H1 (cell line): ENCODE results near the gene ANKRD17. TPM values are rescaled to one million over a fixed set of nuclear protein-coding genes. Genes with fewer than 3 reads are reported as not detected.

Experiments used
- CTCF ChIA-PET: fragments of 300-600 bp; sonication (Branson Sonifier 250); formaldehyde crosslinking; loops from one replicate; lab custom pipeline; 2021; ENCODE audit not compliant: partially characterized antibody; lab: Charles Lee
- POLR2A ChIA-PET: fragments of 300-600 bp; sonication (Branson Sonifier 250); formaldehyde crosslinking; loops from one replicate; lab custom pipeline; 2021; ENCODE audit warnings: inconsistent platforms; ENCODE audit not compliant: partially characterized antibody; lab: Charles Lee
- DNase-seq, 2 experiments: peaks; one replicate each; pipeline versions ENCODE4 v3.0.0 to v3.0.0-alpha.2; 2010 to 2022; ENCODE audit warnings: low spot score in 2 of 2, low read depth in 1 of 2, mixed read lengths in 1 of 2
- FAIRE-seq: peaks from 2 replicates; lab custom pipeline; 2011; peaks lifted over from hg19 to GRCh38; lab: Jason Lieb, UNC
- H2AFZ ChIP-seq: 2 replicates; pipeline ENCODE4 v1.8.1; 2012; ENCODE audit warnings: low read length, inconsistent platforms
- H2AK5ac ChIP-seq: 2 replicates; pipeline ENCODE4 v1.6.1; 2013; ENCODE audit warnings: low read depth, low read length
- H2BK120ac ChIP-seq: replicated peaks from 2 replicates; pipeline ENCODE3; 2013; ENCODE audit warnings: low read depth, low read length, inconsistent platforms
- H2BK12ac ChIP-seq: 2 replicates; pipeline ENCODE4 v1.6.1; 2013; ENCODE audit warnings: low read depth, low read length
- H2BK15ac ChIP-seq: 2 replicates; pipeline ENCODE4 v1.6.1; 2013; ENCODE audit warnings: low read length
- H2BK20ac ChIP-seq: 2 replicates; pipeline ENCODE4 v1.6.1; 2013; ENCODE audit warnings: low read length
- H2BK5ac ChIP-seq: 2 replicates; pipeline ENCODE4 v1.6.1; 2013; ENCODE audit warnings: low read depth, low read length
- H3K14ac ChIP-seq: 2 replicates; pipeline ENCODE4 v1.6.1; 2013; ENCODE audit warnings: inconsistent platforms; ENCODE audit not compliant: insufficient read length
- H3K18ac ChIP-seq: 2 replicates; pipeline ENCODE4 v1.6.1; 2013; ENCODE audit warnings: low read length; ENCODE audit errors: extremely low read depth
- H3K23ac ChIP-seq: 2 replicates; pipeline ENCODE4 v1.6.1; 2013; ENCODE audit warnings: inconsistent platforms; ENCODE audit not compliant: insufficient read length
- H3K23me2 ChIP-seq: 2 replicates; pipeline ENCODE4 v1.6.1; 2013; ENCODE audit warnings: low read depth, low read length
- H3K27ac ChIP-seq: 2 replicates; pipeline ENCODE4 v1.6.1; 2011; ENCODE audit warnings: low read depth, low read length, inconsistent platforms
- H3K27me3 ChIP-seq, 4 experiments: replicated peaks in 1 of 4; 1 replicate in 1 of 4; 2 replicates in 3 of 4; pipeline versions ENCODE4 v1.6.1 to v1.8.1; 2011 to 2013; ENCODE audit warnings: low read length in 3 of 4, mild to moderate bottlenecking in 3 of 4, inconsistent platforms in 2 of 4, mixed read lengths in 2 of 4, moderate library complexity in 1 of 4; ENCODE audit not compliant: control insufficient read depth in 3 of 4, insufficient read depth in 3 of 4; ENCODE audit errors: extremely low read depth in 1 of 4
- H3K36me3 ChIP-seq, 4 experiments: 2 replicates each; pipeline versions ENCODE4 v1.6.1 to v1.8.1; 2011 to 2013; ENCODE audit warnings: mild to moderate bottlenecking in 4 of 4, low read length in 3 of 4, moderate library complexity in 2 of 4, control low read depth in 1 of 4, inconsistent platforms in 1 of 4; ENCODE audit not compliant: insufficient read depth in 4 of 4, control insufficient read depth in 2 of 4
- H3K4ac ChIP-seq: replicated peaks from 2 replicates; pipeline ENCODE3; 2013; ENCODE audit warnings: low read length, low read depth, mixed read lengths, inconsistent platforms; ENCODE audit not compliant: insufficient read length
- H3K4me1 ChIP-seq, 4 experiments: replicated peaks in 1 of 4; 1 replicate in 1 of 4; 2 replicates in 3 of 4; pipeline versions ENCODE4 v1.6.1 to v1.8.1; 2011 to 2013; ENCODE audit warnings: low read length in 3 of 4, inconsistent platforms in 2 of 4, mixed read lengths in 1 of 4; ENCODE audit not compliant: insufficient read depth in 4 of 4, control insufficient read depth in 3 of 4
- H3K4me2 ChIP-seq, 2 experiments: 2 replicates each; pipeline versions ENCODE4 v1.6.1 to v1.8.1; 2011 to 2013; ENCODE audit warnings: low read depth in 2 of 2, low read length in 2 of 2, control low read depth in 1 of 2, inconsistent platforms in 1 of 2, mild to moderate bottlenecking in 1 of 2; ENCODE audit not compliant: insufficient read depth in 1 of 2
- H3K4me3 ChIP-seq, 4 experiments: fragments of 200-600, 300-600 bp in 1 of 4; sonication (generic), shearing (Covaris generic), sonication (Bioruptor Twin) in 1 of 4; 2 replicates each; pipeline versions ENCODE4 v1.5.1 to v1.8.1; 2011 to 2016; ENCODE audit warnings: low read length in 4 of 4, low read depth in 3 of 4, control low read depth in 2 of 4, inconsistent platforms in 2 of 4, mild to moderate bottlenecking in 2 of 4, mixed read lengths in 1 of 4, moderate library complexity in 1 of 4; ENCODE audit not compliant: insufficient read depth in 2 of 4; ENCODE audit errors: extremely low read depth in 1 of 4
- H3K56ac ChIP-seq: replicated peaks from 2 replicates; pipeline ENCODE3; 2013; ENCODE audit warnings: low read depth, mild to moderate bottlenecking, mixed read lengths, low read length, inconsistent platforms; ENCODE audit not compliant: insufficient read length
- H3K79me1 ChIP-seq: 2 replicates; pipeline ENCODE4 v1.6.1; 2013; ENCODE audit warnings: low read depth, low read length, control low read depth
- H3K79me2 ChIP-seq, 2 experiments: 2 replicates each; pipeline versions ENCODE4 v1.6.1 to v1.8.1; 2012 to 2013; ENCODE audit warnings: low read length in 2 of 2, mild to moderate bottlenecking in 2 of 2, inconsistent platforms in 1 of 2; ENCODE audit not compliant: insufficient read depth in 2 of 2, control insufficient read depth in 1 of 2
- H3K9ac ChIP-seq, 4 experiments: replicated peaks in 1 of 4; 1 replicate in 1 of 4; 2 replicates in 3 of 4; pipeline versions ENCODE4 v1.6.1 to v1.8.1; 2011 to 2013; ENCODE audit warnings: low read depth in 3 of 4, low read length in 3 of 4, control low read depth in 2 of 4, mild to moderate bottlenecking in 2 of 4, moderate library complexity in 2 of 4, inconsistent platforms in 1 of 4; ENCODE audit errors: extremely low read depth in 1 of 4
- H3K9me3 ChIP-seq, 2 experiments: 2 replicates each; pipeline versions ENCODE4 v1.6.1 to v1.8.1; 2012 to 2013; ENCODE audit warnings: mild to moderate bottlenecking in 2 of 2, moderate library complexity in 2 of 2, control low read depth in 1 of 2, inconsistent platforms in 1 of 2, low read depth in 1 of 2, low read length in 1 of 2, mixed read lengths in 1 of 2; ENCODE audit not compliant: insufficient read depth in 2 of 2
- H4K20me1 ChIP-seq, 2 experiments: replicated peaks in 1 of 2; 2 replicates each; pipeline versions ENCODE3 to v1.8.1; 2011 to 2013; ENCODE audit warnings: inconsistent platforms in 2 of 2, low read length in 2 of 2, mild to moderate bottlenecking in 1 of 2; ENCODE audit not compliant: insufficient read depth in 2 of 2, control insufficient read depth in 1 of 2
- H4K5ac ChIP-seq: 2 replicates; pipeline ENCODE4 v1.6.1; 2013; ENCODE audit warnings: low read length, low read depth, mixed read lengths, inconsistent platforms; ENCODE audit not compliant: insufficient read length
- H4K8ac ChIP-seq: 2 replicates; pipeline ENCODE4 v1.8.0; 2013; ENCODE audit warnings: mild to moderate bottlenecking, moderate library complexity, low read length, inconsistent platforms; ENCODE audit not compliant: insufficient read depth; ENCODE audit errors: extremely low read depth
- H4K91ac ChIP-seq: replicated peaks from 2 replicates; pipeline ENCODE3; 2013; ENCODE audit warnings: low read length, mixed read lengths, inconsistent platforms; ENCODE audit not compliant: insufficient read length
- CEBPB ChIP-seq: IDR thresholded peaks from 2 replicates; pipeline ENCODE4 v1.6.1; 2012; ENCODE audit warnings: low read depth, low read length
- CREB1 ChIP-seq: IDR thresholded peaks from 2 replicates; pipeline ENCODE4 v1.6.1; 2012; ENCODE audit warnings: inconsistent platforms
- FOSL1 ChIP-seq: IDR thresholded peaks from 2 replicates; pipeline ENCODE4 v1.6.1; 2011; ENCODE audit warnings: mild to moderate bottlenecking, low read depth, low read length, moderate library complexity; ENCODE audit not compliant: insufficient read depth
- HDAC6 ChIP-seq: IDR thresholded peaks from one replicate; pipeline ENCODE4 v1.7.1; 2012; ENCODE audit warnings: low read depth, mild to moderate bottlenecking, inconsistent platforms, low read length, moderate library complexity
- KDM4A ChIP-seq: IDR thresholded peaks from one replicate; pipeline ENCODE4 v1.7.1; 2012; ENCODE audit warnings: low read depth, mild to moderate bottlenecking, moderate library complexity, low read length, inconsistent platforms; ENCODE audit not compliant: severe bottlenecking
- KDM5A ChIP-seq: fragments of 200-600 bp; IDR thresholded peaks from 2 replicates; pipeline ENCODE4 v1.7.1; 2012; ENCODE audit warnings: mild to moderate bottlenecking, low read length, inconsistent platforms, mixed read lengths
- RAD21 ChIP-seq, 2 experiments: IDR thresholded peaks in 1 of 2; conservative IDR thresholded peaks in 1 of 2; 2 replicates each; pipeline ENCODE4 v1.6.1; 2011; ENCODE audit warnings: low read depth in 2 of 2, low read length in 2 of 2, improper control_type of control experiment in 1 of 2, inconsistent platforms in 1 of 2, mild to moderate bottlenecking in 1 of 2, moderate library complexity in 1 of 2
- RBBP5 ChIP-seq: IDR thresholded peaks from 2 replicates; pipeline ENCODE4 v1.7.1; 2012; ENCODE audit warnings: low read depth, mild to moderate bottlenecking, inconsistent platforms, low read length, moderate library complexity, borderline replicate concordance
- RXRA ChIP-seq: IDR thresholded peaks from 2 replicates; pipeline ENCODE4 v1.6.1; 2011; ENCODE audit warnings: low read depth, mild to moderate bottlenecking, low read length, moderate library complexity; ENCODE audit not compliant: insufficient read depth
- SAP30 ChIP-seq: fragments of 300-600 bp; sonication (generic); IDR thresholded peaks from 2 replicates; pipeline ENCODE4 v1.7.1; 2012; ENCODE audit warnings: low read length, moderate library complexity, mild to moderate bottlenecking, inconsistent platforms; ENCODE audit not compliant: insufficient read depth, insufficient replicate concordance
- SIRT6 ChIP-seq: IDR thresholded peaks from one replicate; pipeline ENCODE4 v1.7.1; 2012; ENCODE audit warnings: low read length, inconsistent platforms
- SP2 ChIP-seq: IDR thresholded peaks from 2 replicates; pipeline ENCODE4 v1.6.1; 2012; ENCODE audit warnings: mild to moderate bottlenecking, low read length, inconsistent platforms
- SUZ12 ChIP-seq: fragments of 200-600 bp; sonication (generic); IDR thresholded peaks from 2 replicates; pipeline ENCODE4 v1.6.1; 2012; ENCODE audit warnings: mild to moderate bottlenecking, inconsistent platforms, low read length, moderate library complexity, mixed read lengths
- TEAD4 ChIP-seq: IDR thresholded peaks from 2 replicates; pipeline ENCODE4 v1.6.1; 2012; ENCODE audit warnings: low read depth, low read length, inconsistent platforms, mixed read lengths
- WGBS, 2 experiments: shearing (Covaris generic) in 1 of 2; methylation state at CpG; one replicate each; pipeline versions ENCODE4 v1.1.6 to v1.1.7; 2013 to 2015; ENCODE audit warnings: low lambda C conversion rate in 2 of 2, mixed read lengths in 2 of 2, inconsistent platforms in 1 of 2, low coverage in 1 of 2, missing lambda C conversion rate in 1 of 2; ENCODE audit not compliant: insufficient replicate concordance in 2 of 2, insufficient coverage in 1 of 2, insufficient read length in 1 of 2; ENCODE audit errors: extremely low coverage in 1 of 2, missing lambda C conversion rate in 1 of 2; 5-methylcytosine and 5-hydroxymethylcytosine counted together
- polyA plus RNA-seq, 7 experiments: library from polyadenylated mRNA; depleted of rRNA in 3 of 7; stranded (reverse) in 5 of 7; unstranded in 2 of 7; fragments of >200 nt in 5 of 7; fragments of 200-250 nt in 2 of 7; gene quantifications; 1 replicate in 5 of 7; 2 replicates in 1 of 7; 4 replicates in 1 of 7; pipeline versions ENCODE4 v1.2.1 to v1.2.3, GENCODE V29; 2011 to 2013; ENCODE audit warnings: missing spikeins in 2 of 7, mixed read lengths in 2 of 7
- total RNA-seq: library from RNA; stranded (reverse); fragmentation: NEBNext Ultra II Directional; extraction: Animal tissue kit (Norgen Biotek cat#: 25700); gene quantifications from 2 replicates; pipeline ENCODE4 v1.2.1, GENCODE V29; 2021
- TF ChIP-seq, protein P1 (sequence below): IDR thresholded peaks from 2 replicates; pipeline ENCODE4 v1.6.1; 2011; ENCODE audit warnings: low read depth, mild to moderate bottlenecking, low read length; ENCODE audit not compliant: insufficient read depth

Gene ANKRD17
- total and polyA plus RNA-seq, 2 of the 8 experiments (the other 6 are each of a cell fraction or from before 2014, with no cell fraction given), result 42.4 to 93.7 TPM

GRCh38 chr4:73098016-73098415 is 160.6 kb downstream of the ANKRD17 start:
- no peaks in the 10 kb centered on the region for H3K27me3 ChIP-seq
- H4K5ac ChIP-seq, result no peak overlapping the region
- H4K20me1 ChIP-seq, result peaks cover 0 to 5% of the 10 kb centered on the region in 2 experiments
- no peak overlapping the region for H4K8ac ChIP-seq
- no peak overlapping the region for H2BK5ac ChIP-seq
- no peak overlapping the region for H3K27ac ChIP-seq
- no peak overlapping the region for H3K14ac ChIP-seq
- 94% methylated on average over 4 of the region's 4 CpGs; no CpG with 5 or more reads in 1 of the 2 experiments for WGBS, 2 experiments
- H2AK5ac ChIP-seq, result no peak overlapping the region
- H3K18ac ChIP-seq, result no peak overlapping the region
- H3K56ac ChIP-seq, result no peak overlapping the region
- H2BK15ac ChIP-seq, result no peak overlapping the region
- no peak overlapping the region for H4K91ac ChIP-seq
- H2BK120ac ChIP-seq, result no peak overlapping the region
- ChIA-PET CTCF (no interaction called here), POLR2A (no interaction called here)
- no peak overlapping the region for H2AFZ ChIP-seq
- peaks cover 4 to 82% (median 41%) of the 10 kb centered on the region in 4 experiments; a peak in 7 of 8 replicates for H3K36me3 ChIP-seq
- no peaks in the 10 kb centered on the region for H3K4me1 ChIP-seq
- H3K23me2 ChIP-seq, result no peaks in the 10 kb centered on the region
- no peak overlapping the region for H3K4me3 ChIP-seq
- no peaks in the 10 kb centered on the region for H3K9me3 ChIP-seq
- FAIRE-seq (no peak), DNase-seq (no peak)
- no peak overlapping the region for H2BK12ac ChIP-seq
- no peak overlapping the region for H3K23ac ChIP-seq
- H3K4ac ChIP-seq, result no peak overlapping the region
- H3K9ac ChIP-seq, result no peak overlapping the region
- no peaks in the 10 kb centered on the region for H3K79me1 ChIP-seq
- no peak overlapping the region for H2BK20ac ChIP-seq
- H3K79me2 ChIP-seq, result no peaks in the 10 kb centered on the region
- no peak overlapping the region for H3K4me2 ChIP-seq
- TF ChIP-seq SUZ12, result no peak
- no peak for TF ChIP-seq KDM4A
- no peak for TF ChIP-seq HDAC6
- TF ChIP-seq RBBP5, result no peak
- TF ChIP-seq FOSL1, result no peak
- no peak for TF ChIP-seq CEBPB
- TF ChIP-seq RAD21 (IDR thresholded peaks at IDR 0.05 in 1 of 2, conservative IDR thresholded peaks at IDR 0.05 in 1 of 2; ENCODE audit: low read depth in 2 of 2, low read length in 2 of 2), result no peak
- TF ChIP-seq, protein P1, sequence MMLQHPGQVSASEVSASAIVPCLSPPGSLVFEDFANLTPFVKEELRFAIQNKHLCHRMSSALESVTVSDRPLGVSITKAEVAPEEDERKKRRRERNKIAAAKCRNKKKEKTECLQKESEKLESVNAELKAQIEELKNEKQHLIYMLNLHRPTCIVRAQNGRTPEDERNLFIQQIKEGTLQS, result no peak
- no peak for TF ChIP-seq RXRA
- no peak for TF ChIP-seq TEAD4
- no peak for TF ChIP-seq KDM5A
- no peak for TF ChIP-seq SAP30
- TF ChIP-seq CREB1, result no peak
- TF ChIP-seq SIRT6, result no peak
- TF ChIP-seq SP2, result no peak
